GM21576 (cell line): ENCODE results near the gene MPC1.
"Not testable (repeated sequence)": the region's sequence is repeated elsewhere in the genome, so short reads cannot be mapped to it uniquely, and the experiment has no call there.

ENCODE experiments used
- ATAC-seq: cut with Tn5 transposase; IDR thresholded peaks from one replicate; pipeline ENCODE4 v1.9.1; 2021; ENCODE audit warnings: mild to moderate bottlenecking, moderate library complexity; ENCODE audit not compliant: unreplicated experiment

The MPC1 gene

GRCh38 chr6:166348305-166348949 lies 34.3 kb downstream of the MPC1 start:
- no peak for ATAC-seq

- no peak for ATAC-seq
Observed at GRCh38 chr6:166346965-166347364, 35.8 kb downstream of the MPC1 start.

- ATAC-seq: no peak
Observed at GRCh38 chr6:166346449-166346848, 36.3 kb downstream of the MPC1 start.

GRCh38 chr6:166345672-166346071 lies 37.1 kb downstream of the MPC1 start:
- ATAC-seq: not testable (repeated sequence)

- not testable (repeated sequence) for ATAC-seq
Observed at GRCh38 chr6:166344921-166345320, 37.8 kb downstream of the MPC1 start.

GRCh38 chr6:166344240-166344639 lies 38.5 kb downstream of the MPC1 start:
- ATAC-seq: no peak

DNA sequence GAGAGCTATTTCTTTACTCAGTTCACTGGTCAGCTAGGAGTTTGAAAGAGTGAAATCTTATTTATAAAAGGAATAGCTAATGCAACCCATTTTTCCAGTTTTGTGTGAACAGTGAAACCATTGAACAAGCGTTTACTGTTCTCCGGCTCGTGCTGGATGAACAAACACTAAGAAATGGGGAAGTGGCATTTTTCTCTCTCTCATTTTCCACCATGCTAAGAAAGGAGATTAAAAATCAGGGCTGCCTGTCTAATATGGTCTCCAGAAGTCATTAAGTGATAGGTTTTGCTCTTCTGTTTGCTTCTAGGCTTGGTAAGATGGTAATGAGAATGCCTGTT lies 39.6 kb downstream of the MPC1 start:
- peak; percentile 25 for ATAC-seq

DNA sequence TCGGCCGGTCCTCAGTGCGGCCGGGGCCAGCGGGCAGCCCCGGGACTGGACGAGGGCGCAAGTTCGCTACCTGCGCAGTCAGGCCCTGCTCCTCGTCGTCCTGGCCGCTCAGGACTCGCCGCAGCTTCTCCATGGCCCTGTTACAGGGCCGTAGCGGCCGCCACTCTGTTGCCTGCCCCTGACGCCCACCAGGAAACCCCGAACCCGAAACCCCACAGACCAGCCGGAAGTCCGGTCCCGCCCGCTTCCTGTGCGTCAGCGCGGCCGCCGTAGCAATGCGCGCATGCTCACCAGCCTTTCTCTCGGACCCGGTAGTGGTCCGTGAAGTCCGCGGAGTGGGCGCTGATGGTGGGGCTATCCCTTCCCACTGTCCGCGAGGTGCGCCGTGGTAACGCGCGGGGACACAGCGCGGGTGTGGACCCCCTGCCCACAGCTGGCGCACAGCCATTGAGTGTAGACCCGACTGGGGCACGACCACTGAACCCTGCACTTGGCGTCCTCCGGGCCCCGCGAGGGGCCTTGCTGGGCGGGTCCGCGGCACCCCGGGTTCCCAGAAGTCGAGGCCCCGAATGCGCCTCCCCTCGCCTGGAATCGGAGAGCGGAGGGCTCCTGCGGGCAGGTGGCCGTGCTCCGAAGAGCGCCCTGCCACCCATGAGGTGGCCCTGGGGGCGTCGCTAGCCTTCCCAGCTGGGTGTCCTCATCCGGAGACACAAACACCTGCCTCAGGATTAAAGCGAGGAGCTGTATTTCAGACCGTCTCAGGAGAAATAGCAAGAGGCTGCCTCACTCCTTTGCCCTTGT lies 40.2 kb downstream of the MPC1 start, which contains the start of gene SFT2D1:
Gene SFT2D1, minus strand, starts transcription at position 197 of the 801 bp plus-strand sequence. Its CDS starts 64 bp downstream, at position 133.
- ATAC-seq: peak; percentile 90

GRCh38 chr6:166341977-166342348 lies 40.8 kb downstream of the MPC1 start:
- no peak for ATAC-seq

DNA sequence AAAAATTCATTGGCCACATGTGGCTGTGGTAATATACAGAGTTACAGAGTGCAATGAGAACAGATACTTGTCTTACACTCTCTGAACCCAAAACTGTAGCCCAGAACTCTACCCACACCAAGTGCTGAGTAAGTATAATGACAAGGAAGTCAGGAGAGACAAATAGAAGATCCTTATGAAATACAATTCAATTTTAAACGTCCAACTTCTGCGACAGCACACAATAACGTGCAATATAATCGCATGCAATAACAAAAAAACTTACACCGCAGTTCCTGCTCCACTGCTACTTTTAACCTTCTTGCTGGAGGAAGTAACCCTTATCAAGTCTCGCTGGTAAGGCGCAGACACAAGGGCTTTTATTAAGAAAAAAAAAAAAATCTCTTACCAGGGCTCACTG lies 41.3 kb downstream of the MPC1 start:
- ATAC-seq: no peak

DNA sequence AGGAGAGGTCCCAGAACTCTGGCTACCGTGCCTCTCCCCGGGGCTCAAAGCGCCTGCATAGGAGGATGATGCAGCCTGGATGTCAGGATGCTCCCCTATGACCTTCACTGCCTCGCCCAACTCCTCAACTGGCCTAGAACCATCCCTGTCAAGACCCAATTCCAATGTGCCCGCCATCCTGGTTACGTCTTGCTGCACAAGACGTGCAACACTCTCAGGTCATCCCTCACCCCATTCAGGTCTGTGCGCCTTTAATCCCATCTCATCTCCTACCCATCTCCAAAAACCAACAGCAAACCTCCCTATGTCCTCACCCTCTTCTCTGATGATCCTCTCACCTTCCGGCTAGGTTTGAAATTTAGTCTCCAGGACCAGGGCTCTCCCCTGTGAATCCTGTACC lies 43.9 kb downstream of the MPC1 start:
- ATAC-seq: no peak

GRCh38 chr6:166336847-166337246 lies 45.9 kb downstream of the MPC1 start:
- no peak for ATAC-seq

GRCh38 chr6:166335378-166336302 lies 47.1 kb downstream of the MPC1 start:
- no peak for ATAC-seq

- ATAC-seq: no peak
Observed at GRCh38 chr6:166334878-166335277, 47.9 kb downstream of the MPC1 start.

DNA sequence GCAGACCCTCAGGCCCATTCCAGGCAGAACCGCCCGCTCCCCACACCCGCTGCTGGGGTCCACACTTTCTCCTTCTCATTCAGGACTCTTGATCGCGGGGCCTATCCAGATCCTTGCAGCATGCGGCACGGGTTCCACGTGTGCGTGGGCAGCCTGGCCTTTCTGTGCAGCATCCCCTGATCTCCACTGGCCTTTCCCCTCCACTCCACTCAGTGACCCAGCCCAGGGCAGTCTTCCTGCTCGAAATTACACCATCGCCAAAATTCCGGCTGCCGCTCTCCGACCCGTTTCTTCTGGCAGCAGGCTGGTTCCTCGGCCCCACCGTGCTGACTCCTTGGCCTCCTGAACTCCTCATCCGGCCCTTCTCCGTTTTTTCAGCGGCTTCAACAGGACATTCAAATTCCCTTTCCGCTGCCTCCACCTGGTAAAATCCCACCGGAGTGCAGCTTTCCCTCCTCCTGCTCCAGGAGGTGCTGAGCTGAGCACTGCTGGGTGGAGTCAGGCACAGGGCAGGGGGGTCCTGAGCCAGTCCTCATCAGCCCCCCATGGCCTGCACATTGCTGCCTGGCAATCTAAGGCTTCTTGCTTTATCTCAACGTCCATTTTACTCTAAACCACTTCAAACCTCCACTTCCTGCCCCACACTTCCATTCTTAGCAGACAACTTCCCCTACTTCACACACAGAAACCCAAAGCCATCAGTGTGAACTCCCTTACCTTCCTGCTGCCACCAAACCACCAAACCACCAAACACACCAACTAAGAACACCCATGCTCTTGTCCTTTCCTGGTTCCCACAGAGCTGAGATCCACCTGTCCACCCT lies 49.4 kb downstream of the MPC1 start:
- peak; percentile 66 for ATAC-seq

GRCh38 chr6:166331503-166332415 lies 51.0 kb downstream of the MPC1 start:
- ATAC-seq: no peak

- ATAC-seq: no peak
Observed at GRCh38 chr6:166330612-166331011, 52.1 kb downstream of the MPC1 start.

GRCh38 chr6:166325383-166326042 lies 57.2 kb downstream of the MPC1 start:
- peak; percentile 79 for ATAC-seq

DNA sequence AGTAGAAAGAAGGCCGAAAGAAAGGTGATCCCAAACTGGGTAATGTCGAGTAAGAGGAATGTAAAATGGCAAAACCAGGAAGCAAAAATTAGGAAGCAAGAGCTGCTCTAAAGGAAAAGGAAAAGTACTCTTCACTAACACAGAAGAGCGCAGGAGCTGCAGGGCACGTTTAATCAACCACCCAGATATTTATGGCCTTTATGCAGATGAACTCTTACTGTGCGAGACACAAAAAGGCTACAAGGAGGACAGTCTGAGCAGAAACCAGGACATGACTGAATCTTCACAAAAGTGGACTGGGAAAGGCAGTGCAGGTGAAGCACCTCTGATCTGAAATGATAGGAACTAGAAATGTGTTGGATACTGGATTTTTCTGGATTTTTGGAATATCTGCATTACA lies 59.3 kb downstream of the MPC1 start:
- ATAC-seq: no peak
